H1 (cell line): ENCODE results near the gene PLBD1. TPM values are rescaled to one million over a fixed set of nuclear protein-coding genes. Genes with fewer than 3 reads are reported as not detected.

ENCODE experiments used
- CTCF ChIA-PET: fragments of 300-600 bp; sonication (Branson Sonifier 250); formaldehyde crosslinking; loops from one replicate; lab custom pipeline; 2021; ENCODE audit not compliant: partially characterized antibody; lab: Charles Lee
- POLR2A ChIA-PET: fragments of 300-600 bp; sonication (Branson Sonifier 250); formaldehyde crosslinking; loops from one replicate; lab custom pipeline; 2021; ENCODE audit warnings: inconsistent platforms; ENCODE audit not compliant: partially characterized antibody; lab: Charles Lee
- DNase-seq, 2 experiments: peaks; one replicate each; pipeline versions ENCODE4 v3.0.0 to v3.0.0-alpha.2; 2010 to 2022; ENCODE audit warnings: low spot score in 2 of 2, low read depth in 1 of 2, mixed read lengths in 1 of 2
- FAIRE-seq: peaks from 2 replicates; lab custom pipeline; 2011; peaks lifted over from hg19 to GRCh38; lab: Jason Lieb, UNC
- H2AFZ ChIP-seq: 2 replicates; pipeline ENCODE4 v1.8.1; 2012; ENCODE audit warnings: low read length, inconsistent platforms
- H2AK5ac ChIP-seq: 2 replicates; pipeline ENCODE4 v1.6.1; 2013; ENCODE audit warnings: low read depth, low read length
- H2BK120ac ChIP-seq: replicated peaks from 2 replicates; pipeline ENCODE3; 2013; ENCODE audit warnings: low read depth, low read length, inconsistent platforms
- H2BK12ac ChIP-seq: 2 replicates; pipeline ENCODE4 v1.6.1; 2013; ENCODE audit warnings: low read depth, low read length
- H2BK15ac ChIP-seq: 2 replicates; pipeline ENCODE4 v1.6.1; 2013; ENCODE audit warnings: low read length
- H2BK20ac ChIP-seq: 2 replicates; pipeline ENCODE4 v1.6.1; 2013; ENCODE audit warnings: low read length
- H2BK5ac ChIP-seq: 2 replicates; pipeline ENCODE4 v1.6.1; 2013; ENCODE audit warnings: low read depth, low read length
- H3K14ac ChIP-seq: 2 replicates; pipeline ENCODE4 v1.6.1; 2013; ENCODE audit warnings: inconsistent platforms; ENCODE audit not compliant: insufficient read length
- H3K18ac ChIP-seq: 2 replicates; pipeline ENCODE4 v1.6.1; 2013; ENCODE audit warnings: low read length; ENCODE audit errors: extremely low read depth
- H3K23ac ChIP-seq: 2 replicates; pipeline ENCODE4 v1.6.1; 2013; ENCODE audit warnings: inconsistent platforms; ENCODE audit not compliant: insufficient read length
- H3K23me2 ChIP-seq: 2 replicates; pipeline ENCODE4 v1.6.1; 2013; ENCODE audit warnings: low read depth, low read length
- H3K27ac ChIP-seq: 2 replicates; pipeline ENCODE4 v1.6.1; 2011; ENCODE audit warnings: low read depth, low read length, inconsistent platforms
- H3K27me3 ChIP-seq, 4 experiments: replicated peaks in 1 of 4; 1 replicate in 1 of 4; 2 replicates in 3 of 4; pipeline versions ENCODE4 v1.6.1 to v1.8.1; 2011 to 2013; ENCODE audit warnings: low read length in 3 of 4, mild to moderate bottlenecking in 3 of 4, inconsistent platforms in 2 of 4, mixed read lengths in 2 of 4, moderate library complexity in 1 of 4; ENCODE audit not compliant: control insufficient read depth in 3 of 4, insufficient read depth in 3 of 4; ENCODE audit errors: extremely low read depth in 1 of 4
- H3K36me3 ChIP-seq, 4 experiments: 2 replicates each; pipeline versions ENCODE4 v1.6.1 to v1.8.1; 2011 to 2013; ENCODE audit warnings: mild to moderate bottlenecking in 4 of 4, low read length in 3 of 4, moderate library complexity in 2 of 4, control low read depth in 1 of 4, inconsistent platforms in 1 of 4; ENCODE audit not compliant: insufficient read depth in 4 of 4, control insufficient read depth in 2 of 4
- H3K4ac ChIP-seq: replicated peaks from 2 replicates; pipeline ENCODE3; 2013; ENCODE audit warnings: low read length, low read depth, mixed read lengths, inconsistent platforms; ENCODE audit not compliant: insufficient read length
- H3K4me1 ChIP-seq, 4 experiments: replicated peaks in 1 of 4; 1 replicate in 1 of 4; 2 replicates in 3 of 4; pipeline versions ENCODE4 v1.6.1 to v1.8.1; 2011 to 2013; ENCODE audit warnings: low read length in 3 of 4, inconsistent platforms in 2 of 4, mixed read lengths in 1 of 4; ENCODE audit not compliant: insufficient read depth in 4 of 4, control insufficient read depth in 3 of 4
- H3K4me2 ChIP-seq, 2 experiments: 2 replicates each; pipeline versions ENCODE4 v1.6.1 to v1.8.1; 2011 to 2013; ENCODE audit warnings: low read depth in 2 of 2, low read length in 2 of 2, control low read depth in 1 of 2, inconsistent platforms in 1 of 2, mild to moderate bottlenecking in 1 of 2; ENCODE audit not compliant: insufficient read depth in 1 of 2
- H3K4me3 ChIP-seq, 4 experiments: fragments of 200-600, 300-600 bp in 1 of 4; sonication (generic), shearing (Covaris generic), sonication (Bioruptor Twin) in 1 of 4; 2 replicates each; pipeline versions ENCODE4 v1.5.1 to v1.8.1; 2011 to 2016; ENCODE audit warnings: low read length in 4 of 4, low read depth in 3 of 4, control low read depth in 2 of 4, inconsistent platforms in 2 of 4, mild to moderate bottlenecking in 2 of 4, mixed read lengths in 1 of 4, moderate library complexity in 1 of 4; ENCODE audit not compliant: insufficient read depth in 2 of 4; ENCODE audit errors: extremely low read depth in 1 of 4
- H3K56ac ChIP-seq: replicated peaks from 2 replicates; pipeline ENCODE3; 2013; ENCODE audit warnings: low read depth, mild to moderate bottlenecking, mixed read lengths, low read length, inconsistent platforms; ENCODE audit not compliant: insufficient read length
- H3K79me1 ChIP-seq: 2 replicates; pipeline ENCODE4 v1.6.1; 2013; ENCODE audit warnings: low read depth, low read length, control low read depth
- H3K79me2 ChIP-seq, 2 experiments: 2 replicates each; pipeline versions ENCODE4 v1.6.1 to v1.8.1; 2012 to 2013; ENCODE audit warnings: low read length in 2 of 2, mild to moderate bottlenecking in 2 of 2, inconsistent platforms in 1 of 2; ENCODE audit not compliant: insufficient read depth in 2 of 2, control insufficient read depth in 1 of 2
- H3K9ac ChIP-seq, 4 experiments: replicated peaks in 1 of 4; 1 replicate in 1 of 4; 2 replicates in 3 of 4; pipeline versions ENCODE4 v1.6.1 to v1.8.1; 2011 to 2013; ENCODE audit warnings: low read depth in 3 of 4, low read length in 3 of 4, control low read depth in 2 of 4, mild to moderate bottlenecking in 2 of 4, moderate library complexity in 2 of 4, inconsistent platforms in 1 of 4; ENCODE audit errors: extremely low read depth in 1 of 4
- H3K9me3 ChIP-seq, 2 experiments: 2 replicates each; pipeline versions ENCODE4 v1.6.1 to v1.8.1; 2012 to 2013; ENCODE audit warnings: mild to moderate bottlenecking in 2 of 2, moderate library complexity in 2 of 2, control low read depth in 1 of 2, inconsistent platforms in 1 of 2, low read depth in 1 of 2, low read length in 1 of 2, mixed read lengths in 1 of 2; ENCODE audit not compliant: insufficient read depth in 2 of 2
- H4K20me1 ChIP-seq, 2 experiments: replicated peaks in 1 of 2; 2 replicates each; pipeline versions ENCODE3 to v1.8.1; 2011 to 2013; ENCODE audit warnings: inconsistent platforms in 2 of 2, low read length in 2 of 2, mild to moderate bottlenecking in 1 of 2; ENCODE audit not compliant: insufficient read depth in 2 of 2, control insufficient read depth in 1 of 2
- H4K5ac ChIP-seq: 2 replicates; pipeline ENCODE4 v1.6.1; 2013; ENCODE audit warnings: low read length, low read depth, mixed read lengths, inconsistent platforms; ENCODE audit not compliant: insufficient read length
- H4K8ac ChIP-seq: 2 replicates; pipeline ENCODE4 v1.8.0; 2013; ENCODE audit warnings: mild to moderate bottlenecking, moderate library complexity, low read length, inconsistent platforms; ENCODE audit not compliant: insufficient read depth; ENCODE audit errors: extremely low read depth
- H4K91ac ChIP-seq: replicated peaks from 2 replicates; pipeline ENCODE3; 2013; ENCODE audit warnings: low read length, mixed read lengths, inconsistent platforms; ENCODE audit not compliant: insufficient read length
- ASH2L ChIP-seq: fragments of 200-600, 300-600 bp; sonication (generic); IDR thresholded peaks from one replicate; pipeline ENCODE4 v1.7.1; 2017; ENCODE audit warnings: low read length
- BCL11A ChIP-seq, 2 experiments: IDR thresholded peaks; one replicate each; pipeline ENCODE4 v1.6.1; 2011; ENCODE audit warnings: low read depth in 2 of 2, low read length in 2 of 2, mild to moderate bottlenecking in 2 of 2
- FOSL1 ChIP-seq: IDR thresholded peaks from 2 replicates; pipeline ENCODE4 v1.6.1; 2011; ENCODE audit warnings: mild to moderate bottlenecking, low read depth, low read length, moderate library complexity; ENCODE audit not compliant: insufficient read depth
- POLR2A ChIP-seq, 2 experiments: IDR thresholded peaks; 1 replicate in 1 of 2; 2 replicates in 1 of 2; pipeline ENCODE4 v1.6.1; 2011; ENCODE audit warnings: low read depth in 2 of 2, low read length in 2 of 2, mild to moderate bottlenecking in 2 of 2; ENCODE audit errors: control extremely low read depth in 1 of 2
- RAD21 ChIP-seq, 2 experiments: IDR thresholded peaks in 1 of 2; conservative IDR thresholded peaks in 1 of 2; 2 replicates each; pipeline ENCODE4 v1.6.1; 2011; ENCODE audit warnings: low read depth in 2 of 2, low read length in 2 of 2, improper control_type of control experiment in 1 of 2, inconsistent platforms in 1 of 2, mild to moderate bottlenecking in 1 of 2, moderate library complexity in 1 of 2
- RBBP5 ChIP-seq: IDR thresholded peaks from 2 replicates; pipeline ENCODE4 v1.7.1; 2012; ENCODE audit warnings: low read depth, mild to moderate bottlenecking, inconsistent platforms, low read length, moderate library complexity, borderline replicate concordance
- SP1 ChIP-seq: IDR thresholded peaks from 2 replicates; pipeline ENCODE4 v1.6.1; 2011; ENCODE audit warnings: low read depth, low read length
- SRF ChIP-seq: IDR thresholded peaks from 2 replicates; pipeline ENCODE4 v1.6.1; 2011; ENCODE audit warnings: mild to moderate bottlenecking, low read depth, low read length, moderate library complexity
- WGBS, 2 experiments: shearing (Covaris generic) in 1 of 2; methylation state at CpG; one replicate each; pipeline versions ENCODE4 v1.1.6 to v1.1.7; 2013 to 2015; ENCODE audit warnings: low lambda C conversion rate in 2 of 2, mixed read lengths in 2 of 2, inconsistent platforms in 1 of 2, low coverage in 1 of 2, missing lambda C conversion rate in 1 of 2; ENCODE audit not compliant: insufficient replicate concordance in 2 of 2, insufficient coverage in 1 of 2, insufficient read length in 1 of 2; ENCODE audit errors: extremely low coverage in 1 of 2, missing lambda C conversion rate in 1 of 2; 5-methylcytosine and 5-hydroxymethylcytosine counted together
- polyA plus RNA-seq, 7 experiments: library from polyadenylated mRNA; depleted of rRNA in 3 of 7; stranded (reverse) in 5 of 7; unstranded in 2 of 7; fragments of >200 nt in 5 of 7; fragments of 200-250 nt in 2 of 7; gene quantifications; 1 replicate in 5 of 7; 2 replicates in 1 of 7; 4 replicates in 1 of 7; pipeline versions ENCODE4 v1.2.1 to v1.2.3, GENCODE V29; 2011 to 2013; ENCODE audit warnings: missing spikeins in 2 of 7, mixed read lengths in 2 of 7
- total RNA-seq: library from RNA; stranded (reverse); fragmentation: NEBNext Ultra II Directional; extraction: Animal tissue kit (Norgen Biotek cat#: 25700); gene quantifications from 2 replicates; pipeline ENCODE4 v1.2.1, GENCODE V29; 2021
- TF ChIP-seq, protein P1 (sequence below): IDR thresholded peaks from 2 replicates; pipeline ENCODE4 v1.6.1; 2012; ENCODE audit warnings: inconsistent platforms

Gene PLBD1
- total and polyA plus RNA-seq, 2 of the 8 experiments (the other 6 are each of a cell fraction or from before 2014, with no cell fraction given): 6.3 to 12.3 TPM

DNA sequence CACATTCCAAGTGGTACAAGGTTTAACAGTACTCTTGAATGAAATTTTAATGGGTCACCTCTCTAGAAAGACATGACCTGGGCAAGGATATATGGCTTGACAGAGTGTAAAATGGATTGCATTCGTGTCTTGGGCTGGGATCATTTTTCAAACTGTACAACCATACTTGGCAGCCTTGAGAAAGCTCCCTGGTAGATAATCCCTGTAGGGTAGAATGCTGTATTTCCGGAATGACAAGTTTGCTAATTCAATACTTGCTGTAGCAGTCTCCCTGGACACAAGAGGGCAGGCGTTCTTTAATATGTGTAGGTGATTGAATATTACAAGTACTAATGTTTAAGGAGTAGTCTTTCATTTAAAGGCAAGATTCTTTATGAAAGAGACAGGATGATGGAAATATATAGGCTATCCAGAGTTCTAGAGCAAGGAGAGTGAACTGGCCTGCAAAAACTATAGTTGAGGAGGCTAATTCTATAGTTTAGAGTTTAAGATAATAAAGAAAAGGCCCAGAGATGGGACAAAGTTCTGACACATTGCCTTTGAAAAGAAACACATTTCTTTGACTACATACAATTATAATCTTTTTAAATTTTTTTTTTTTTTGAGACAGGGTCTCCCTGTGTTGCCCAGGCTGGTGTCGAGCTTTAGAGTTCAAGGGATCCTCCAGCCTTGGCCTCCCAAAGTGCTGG is 53.4 kb downstream of the PLBD1 start:
- Histone ChIP-seq H2BK15ac (no peak overlapping the region), H4K20me1 (no peaks in the 10 kb centered on the region), H4K8ac (no peak overlapping the region), H3K27ac (0 out of 2 replicates have a peak overlapping the region, but pooled peaks have one; percentile 14), H3K23ac (no peak overlapping the region), H2BK120ac (no peak overlapping the region), H4K91ac (no peak overlapping the region), H2BK5ac (no peak overlapping the region), H3K4me3 (no peak overlapping the region), H3K27me3 (no peaks in the 10 kb centered on the region), H3K36me3 (no peaks in the 10 kb centered on the region), H3K18ac (no peak overlapping the region), H3K23me2 (no peaks in the 10 kb centered on the region), H3K4me2 (peak overlapping the region in 1 of 2 experiments; percentile 39; a peak in 1 of 4 replicates), H3K9ac (peak overlapping the region in 1 of 4 experiments; percentile 34; a peak in 1 of 7 replicates), H3K56ac (no peak overlapping the region), H3K14ac (no peak overlapping the region), H2BK20ac (no peak overlapping the region), H3K9me3 (no peaks in the 10 kb centered on the region), H3K4me1 (peaks cover 0 to 2% (median 1%) of the 10 kb centered on the region in 4 experiments; a peak in 2 of 7 replicates), H2AK5ac (no peak overlapping the region), H3K79me1 (no peaks in the 10 kb centered on the region), H3K79me2 (no peaks in the 10 kb centered on the region), H3K4ac (no peak overlapping the region), H4K5ac (no peak overlapping the region), H2BK12ac (no peak overlapping the region), H2AFZ (no peak overlapping the region)
- CTCF ChIA-PET: interaction anchor here (0.6 to 5.5 kb wide), 29 partner anchors 9 to 925 kb away, joined by 3 to 32 read pairs (median 3); no protein-coding TSS in a partner anchor
- peak in 1 of 2 experiments; percentile 5 for DNase-seq
- FAIRE-seq: peak; percentile 77
- WGBS, 2 experiments: 56% methylated on average over 4 of the region's 4 CpGs; no CpG with 5 or more reads in 1 of the 2 experiments
- POLR2A ChIA-PET: interaction anchor here (0.5 to 0.9 kb wide), 4 partner anchors 11 to 304 kb away, joined by 3 read pairs; no protein-coding TSS in a partner anchor
- TF ChIP-seq POLR2A (IDR thresholded peaks at IDR 0.05; ENCODE audit: control extremely low read depth in 1 of 2, low read depth in 2 of 2, low read length in 2 of 2) (no peak), BCL11A (IDR thresholded peaks at IDR 0.05; ENCODE audit: low read depth in 2 of 2, low read length in 2 of 2) (peak in 1 of 2 experiments; percentile 63), RAD21 (IDR thresholded peaks at IDR 0.05 in 1 of 2, conservative IDR thresholded peaks at IDR 0.05 in 1 of 2; ENCODE audit: low read depth in 2 of 2, low read length in 2 of 2) (peak; percentile 56 to 69), SP1 (peak; percentile 89), RBBP5 (peak; percentile 66; the same call in 1 of the 2 replicates), FOSL1 (no peak), ASH2L (peak; percentile 89), SRF (0 out of 2 replicates have a peak, but pooled peaks have one; percentile 5)
- TF ChIP-seq, protein P1, sequence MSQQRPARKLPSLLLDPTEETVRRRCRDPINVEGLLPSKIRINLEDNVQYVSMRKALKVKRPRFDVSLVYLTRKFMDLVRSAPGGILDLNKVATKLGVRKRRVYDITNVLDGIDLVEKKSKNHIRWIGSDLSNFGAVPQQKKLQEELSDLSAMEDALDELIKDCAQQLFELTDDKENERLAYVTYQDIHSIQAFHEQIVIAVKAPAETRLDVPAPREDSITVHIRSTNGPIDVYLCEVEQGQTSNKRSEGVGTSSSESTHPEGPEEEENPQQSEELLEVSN: no peak
